ENCODE results near the gene ROR2.

GRCh38 chr9:91790917-91791316 is 159.1 kb downstream of the ROR2 start:
- TF ChIP-seq POLR2A (IDR thresholded peaks at IDR 0.05; ENCODE audit: low read length) (no peak), GATA1 (IDR thresholded peaks at IDR 0.05; ENCODE audit: low read depth, low read length) (no peak)
